Neuronal stem cell (in vitro differentiated cells): ENCODE measurements around the gene DEPP1.

Experiments
- DNase-seq: peaks from one replicate; pipeline ENCODE4 v3.0.0-alpha.2; 2013; ENCODE audit warnings: low spot score
- H2AFZ ChIP-seq: one replicate; pipeline ENCODE4 v1.6.1; 2013; ENCODE audit warnings: mild to moderate bottlenecking, low read length, inconsistent platforms
- H2AK5ac ChIP-seq: 2 replicates; pipeline ENCODE4 v1.6.1; 2013; ENCODE audit warnings: low read depth, mild to moderate bottlenecking, inconsistent platforms, low read length, moderate library complexity, mixed read lengths
- H2BK120ac ChIP-seq: 2 replicates; pipeline ENCODE4 v1.6.1; 2013; ENCODE audit warnings: low read depth, mild to moderate bottlenecking, inconsistent platforms, low read length, moderate library complexity, mixed read lengths
- H2BK12ac ChIP-seq: one replicate; pipeline ENCODE4 v1.6.1; 2013; ENCODE audit warnings: low read length, inconsistent platforms
- H2BK15ac ChIP-seq: 2 replicates; pipeline ENCODE4 v1.6.1; 2013; ENCODE audit warnings: mild to moderate bottlenecking, low read length, inconsistent platforms, mixed read lengths
- H2BK5ac ChIP-seq: one replicate; pipeline ENCODE4 v1.6.1; 2013; ENCODE audit warnings: inconsistent platforms, mild to moderate bottlenecking, low read length, moderate library complexity
- H3K14ac ChIP-seq: one replicate; pipeline ENCODE4 v1.6.1; 2013; ENCODE audit warnings: low read length, inconsistent platforms
- H3K18ac ChIP-seq: 2 replicates; pipeline ENCODE4 v1.6.1; 2013; ENCODE audit warnings: low read length, inconsistent platforms
- H3K23ac ChIP-seq: 2 replicates; pipeline ENCODE4 v1.6.1; 2013; ENCODE audit warnings: low read depth, mild to moderate bottlenecking, mixed read lengths, low read length, inconsistent platforms; ENCODE audit not compliant: poor library complexity
- H3K27ac ChIP-seq: replicated peaks from 3 replicates; pipeline ENCODE4 v1.5.1; 2013; ENCODE audit warnings: low read length, inconsistent platforms
- H3K27me3 ChIP-seq, 3 experiments: 2 replicates each; pipeline ENCODE4 v1.6.1; 2013; ENCODE audit warnings: low read length in 3 of 3, mild to moderate bottlenecking in 2 of 3, inconsistent platforms in 1 of 3, low read depth in 1 of 3, mixed read lengths in 1 of 3, moderate library complexity in 1 of 3; ENCODE audit not compliant: control insufficient read depth in 3 of 3, insufficient read depth in 3 of 3
- H3K36me3 ChIP-seq, 2 donors: replicated peaks in 1 of 2; 2 replicates each; pipeline ENCODE4 v1.6.1; 2013; ENCODE audit warnings: low read length in 2 of 2; ENCODE audit not compliant: control insufficient read depth in 2 of 2, insufficient read depth in 2 of 2
- H3K4ac ChIP-seq: 2 replicates; pipeline ENCODE4 v1.6.1; 2013; ENCODE audit warnings: inconsistent platforms, mild to moderate bottlenecking, low read length, moderate library complexity
- H3K4me1 ChIP-seq, 2 donors: 1 replicate in 1 of 2; 2 replicates in 1 of 2; pipeline ENCODE4 v1.6.1; 2013; ENCODE audit warnings: low read length in 2 of 2, low read depth in 1 of 2; ENCODE audit not compliant: control insufficient read depth in 2 of 2, insufficient read depth in 1 of 2
- H3K4me2 ChIP-seq: one replicate; pipeline ENCODE4 v1.6.1; 2013; ENCODE audit warnings: mild to moderate bottlenecking, low read length, inconsistent platforms; ENCODE audit not compliant: insufficient read depth, poor library complexity, severe bottlenecking
- H3K4me3 ChIP-seq, 2 donors: 2 replicates each; pipeline ENCODE4 v1.5.1; 2013; ENCODE audit warnings: low read length in 2 of 2, mild to moderate bottlenecking in 2 of 2, inconsistent platforms in 1 of 2, moderate library complexity in 1 of 2
- H3K79me1 ChIP-seq: one replicate; pipeline ENCODE4 v1.6.1; 2013; ENCODE audit warnings: low read depth, mild to moderate bottlenecking, inconsistent platforms, low read length, moderate library complexity
- H3K9ac ChIP-seq: one replicate; pipeline ENCODE4 v1.6.1; 2013; ENCODE audit warnings: mild to moderate bottlenecking, low read depth, low read length, inconsistent platforms; ENCODE audit not compliant: poor library complexity
- H3K9me3 ChIP-seq, 2 donors: replicated peaks in 1 of 2; 2 replicates each; pipeline versions ENCODE3 to v1.6.1; 2013; ENCODE audit warnings: low read length in 2 of 2, mild to moderate bottlenecking in 2 of 2, inconsistent platforms in 1 of 2, low read depth in 1 of 2, mixed read lengths in 1 of 2, moderate library complexity in 1 of 2; ENCODE audit not compliant: control insufficient read depth in 2 of 2, insufficient read depth in 1 of 2
- H4K8ac ChIP-seq: one replicate; pipeline ENCODE4 v1.6.1; 2013; ENCODE audit warnings: low read depth, mild to moderate bottlenecking, inconsistent platforms, low read length, moderate library complexity
- H4K91ac ChIP-seq: one replicate; pipeline ENCODE4 v1.6.1; 2013; ENCODE audit warnings: low read length, low read depth, mild to moderate bottlenecking, inconsistent platforms; ENCODE audit not compliant: poor library complexity
- WGBS, 2 donors: extraction: QIAGEN DNeasy Blood & Tissue Kit; methylation state at CpG; one replicate each; pipeline ENCODE4 v1.1.7; 2013; ENCODE audit warnings: missing lambda C conversion rate in 2 of 2, mixed read lengths in 1 of 2; ENCODE audit not compliant: insufficient read length in 2 of 2, insufficient replicate concordance in 1 of 2; ENCODE audit errors: extremely low coverage in 2 of 2; 5-methylcytosine and 5-hydroxymethylcytosine counted together

Gene DEPP1

DNA sequence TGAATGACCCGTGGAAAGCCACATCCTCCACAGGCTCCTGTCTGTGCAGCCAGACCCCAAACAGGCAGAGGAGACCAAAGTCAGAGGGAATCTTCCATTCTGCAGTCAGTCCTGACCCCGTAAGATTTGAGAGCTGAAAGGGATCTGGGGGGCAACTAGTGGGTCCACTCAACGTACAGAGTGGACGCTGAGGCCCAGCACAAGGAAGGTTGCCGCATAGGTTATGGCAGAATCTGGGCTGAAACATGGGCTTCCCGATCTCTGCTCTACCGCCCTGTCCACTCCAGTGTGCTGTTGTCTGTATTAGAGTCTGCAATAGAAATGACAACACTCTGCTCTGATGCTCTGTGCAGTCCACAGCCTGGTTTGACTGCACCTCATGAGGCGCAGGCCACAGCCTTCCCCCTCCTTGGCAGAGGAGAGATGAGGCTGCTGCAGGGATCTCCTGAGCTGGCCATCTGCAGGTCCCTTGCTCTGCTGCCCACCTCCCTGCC, 14.2 kb upstream of the DEPP1 start:
- DNase-seq, result no peak
- Histone ChIP-seq H2BK15ac (no peak overlapping the region), H4K8ac (no peak overlapping the region), H3K27ac (no peak overlapping the region), H3K18ac (peak overlapping the region; percentile 30), H2BK12ac (no peak overlapping the region), H3K4me2 (no peak overlapping the region), H2AFZ (no peak overlapping the region), H2AK5ac (no peak overlapping the region), H3K4ac (no peak overlapping the region), H3K9ac (no peak overlapping the region), H3K4me1 (peaks cover 0 to 15% of the 10 kb centered on the region in 2 donors), H3K14ac (no peak overlapping the region), H2BK5ac (no peak overlapping the region), H3K9me3 (no peaks in the 10 kb centered on the region), H3K23ac (peak overlapping the region; percentile 2), H3K79me1 (no peaks in the 10 kb centered on the region), H4K91ac (no peak overlapping the region), H3K27me3 (peaks cover 0 to 1% (median 0%) of the 10 kb centered on the region in 3 experiments), H2BK120ac (peak overlapping the region; percentile 17), H3K4me3 (no peak overlapping the region), H3K36me3 (no peaks in the 10 kb centered on the region)
- WGBS, 2 donors, result no CpG with 5 or more reads among the region's 8 CpGs

DNA sequence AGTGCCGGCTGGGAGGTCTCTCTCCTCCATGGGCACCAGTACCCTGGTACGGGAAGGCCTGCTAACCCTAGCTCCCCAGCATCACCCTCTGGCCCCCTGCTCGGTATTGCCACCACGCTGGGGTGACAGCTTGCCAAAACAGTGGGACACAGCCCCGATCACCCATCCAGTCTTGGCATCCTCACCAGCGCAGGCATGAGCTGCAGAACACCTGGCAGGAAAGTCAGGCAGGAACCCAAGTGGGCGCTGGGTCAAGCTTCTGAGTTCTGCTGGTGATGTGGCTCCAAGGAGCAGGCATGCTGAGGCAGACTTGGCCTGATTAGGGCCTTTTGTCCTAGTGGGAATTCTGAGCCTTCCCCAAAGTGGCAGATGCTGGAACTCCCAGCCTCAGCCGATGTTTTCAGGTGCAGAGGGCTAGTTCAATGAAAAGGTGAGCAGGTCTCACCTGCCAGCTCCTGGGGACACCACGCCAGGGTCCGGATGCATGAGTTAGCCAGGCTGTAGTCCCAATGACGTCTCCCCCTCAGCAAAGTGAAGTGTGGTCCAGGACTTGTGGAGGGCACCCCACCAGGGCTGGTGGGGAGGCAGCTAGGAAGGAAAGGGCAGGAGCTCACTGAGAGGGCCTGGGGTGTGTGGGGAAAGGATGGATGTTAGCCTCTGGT, 13.6 kb upstream of the DEPP1 start:
- H3K14ac ChIP-seq, result no peak overlapping the region
- no peak overlapping the region for H3K9ac ChIP-seq
- no peak overlapping the region for H2BK12ac ChIP-seq
- no peak overlapping the region for H3K4ac ChIP-seq
- H2BK120ac ChIP-seq, result no peak overlapping the region
- H3K79me1 ChIP-seq, result no peaks in the 10 kb centered on the region
- H3K4me3 ChIP-seq, result no peak overlapping the region
- no peak overlapping the region for H2AFZ ChIP-seq
- DNase-seq, result no peak
- peaks cover 0 to 2% (median 0%) of the 10 kb centered on the region in 3 experiments for H3K27me3 ChIP-seq
- H2AK5ac ChIP-seq, result no peak overlapping the region
- no peak overlapping the region for H3K27ac ChIP-seq
- H4K91ac ChIP-seq, result no peak overlapping the region
- H3K23ac ChIP-seq, result no peak overlapping the region
- peaks cover 0 to 15% of the 10 kb centered on the region in 2 donors for H3K4me1 ChIP-seq
- no peak overlapping the region for H2BK15ac ChIP-seq
- no peaks in the 10 kb centered on the region for H3K9me3 ChIP-seq
- peak overlapping the region; percentile 20 for H3K18ac ChIP-seq
- no CpG with 5 or more reads among the region's 11 CpGs for WGBS, 2 donors
- H3K4me2 ChIP-seq, result no peak overlapping the region
- H4K8ac ChIP-seq, result no peak overlapping the region
- H2BK5ac ChIP-seq, result no peak overlapping the region
- no peaks in the 10 kb centered on the region for H3K36me3 ChIP-seq

DNA sequence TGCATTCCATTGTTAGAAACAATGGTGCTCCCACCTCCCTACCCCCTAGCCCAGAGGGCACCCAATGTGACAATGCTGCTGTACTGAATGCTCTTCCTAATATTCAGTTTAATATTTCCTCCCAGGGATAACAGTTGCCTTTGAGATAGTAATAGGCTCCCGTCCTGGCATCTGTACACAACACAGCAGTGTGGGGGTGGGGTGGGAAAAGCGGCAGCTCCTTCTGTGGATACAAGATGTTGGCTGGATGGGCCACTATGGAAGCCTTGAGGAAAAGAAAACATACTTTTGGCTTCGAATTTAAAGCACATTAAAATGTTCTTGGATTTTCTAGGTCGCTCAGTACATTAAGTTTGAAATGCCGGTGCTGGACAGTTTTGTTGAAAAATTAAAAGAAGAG, 13.0 kb upstream of the DEPP1 start:
- no peak overlapping the region for H2BK12ac ChIP-seq
- no peak overlapping the region for H2BK15ac ChIP-seq
- H3K27me3 ChIP-seq, result peaks cover 0 to 2% (median 0%) of the 10 kb centered on the region in 3 experiments
- H3K23ac ChIP-seq, result no peak overlapping the region
- no CpG with 5 or more reads among the region's 5 CpGs for WGBS, 2 donors
- H3K79me1 ChIP-seq, result no peaks in the 10 kb centered on the region
- H3K18ac ChIP-seq, result no peak overlapping the region
- no peaks in the 10 kb centered on the region for H3K9me3 ChIP-seq
- no peak overlapping the region for H3K27ac ChIP-seq
- H3K4me1 ChIP-seq, result peaks cover 0 to 15% of the 10 kb centered on the region in 2 donors
- no peak overlapping the region for H3K14ac ChIP-seq
- no peak overlapping the region for H4K8ac ChIP-seq
- DNase-seq, result no peak
- no peak overlapping the region for H2BK120ac ChIP-seq
- no peak overlapping the region for H3K4ac ChIP-seq
- no peaks in the 10 kb centered on the region for H3K36me3 ChIP-seq
- no peak overlapping the region for H3K9ac ChIP-seq
- H3K4me3 ChIP-seq, result no peak overlapping the region
- no peak overlapping the region for H2AK5ac ChIP-seq
- H4K91ac ChIP-seq, result no peak overlapping the region
- no peak overlapping the region for H2AFZ ChIP-seq
- no peak overlapping the region for H3K4me2 ChIP-seq
- H2BK5ac ChIP-seq, result no peak overlapping the region

DNA sequence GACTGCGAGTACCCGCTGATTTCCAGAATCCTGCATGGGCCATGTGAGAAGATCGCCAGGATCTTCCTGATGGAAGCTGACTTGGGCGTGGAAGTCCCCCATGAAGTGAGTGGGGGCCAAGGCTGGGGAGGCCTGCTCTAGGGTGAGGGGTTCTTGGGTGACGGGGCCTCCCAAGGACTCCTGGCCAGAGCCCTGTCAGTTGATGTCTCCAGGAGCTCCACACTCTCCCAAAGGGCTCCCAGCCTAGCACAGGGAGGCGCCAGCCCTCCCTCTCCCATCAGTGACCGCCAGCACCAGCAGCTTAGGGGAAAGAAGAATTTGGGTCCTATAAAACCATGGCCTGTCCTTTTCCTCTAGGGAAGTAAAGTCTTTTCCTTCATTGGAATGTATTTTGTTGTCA, 12.4 kb upstream of the DEPP1 start:
- H3K23ac ChIP-seq, result no peak overlapping the region
- H2BK120ac ChIP-seq, result no peak overlapping the region
- H3K36me3 ChIP-seq, result no peaks in the 10 kb centered on the region
- no peaks in the 10 kb centered on the region for H3K79me1 ChIP-seq
- WGBS, 2 donors, result no CpG with 5 or more reads among the region's 7 CpGs
- H2BK15ac ChIP-seq, result peak overlapping the region; percentile 55
- no peak overlapping the region for H2BK5ac ChIP-seq
- no peak overlapping the region for H3K9ac ChIP-seq
- H2AK5ac ChIP-seq, result no peak overlapping the region
- no peak overlapping the region for H3K4me2 ChIP-seq
- peaks cover 0 to 2% (median 0%) of the 10 kb centered on the region in 3 experiments for H3K27me3 ChIP-seq
- H3K4me1 ChIP-seq, result peaks cover 0 to 15% of the 10 kb centered on the region in 2 donors
- H3K18ac ChIP-seq, result peak overlapping the region; percentile 80
- H3K27ac ChIP-seq, result no peak overlapping the region
- H3K14ac ChIP-seq, result no peak overlapping the region
- DNase-seq, result no peak
- no peak overlapping the region for H2BK12ac ChIP-seq
- H2AFZ ChIP-seq, result no peak overlapping the region
- H4K91ac ChIP-seq, result no peak overlapping the region
- H3K4me3 ChIP-seq, result no peak overlapping the region
- H4K8ac ChIP-seq, result no peak overlapping the region
- H3K9me3 ChIP-seq, result no peaks in the 10 kb centered on the region
- H3K4ac ChIP-seq, result no peak overlapping the region
